ENCODE measurements around the gene XXYLT1. TPM values are rescaled to one million over a fixed set of nuclear protein-coding genes. Genes with fewer than 3 reads are reported as not detected.

The XXYLT1 gene
- total and polyA plus RNA-seq, 9 of the 15 experiments (the other 6 are each of a cell fraction or from before 2014, with no cell fraction given), result 1.9 to 18.9 (median 15.0) TPM

- peaks cover 12 to 43% of the 10 kb centered on the region in 2 experiments for H3K4me1 ChIP-seq (replicated peaks in 1 of 2; ENCODE audit: control insufficient read depth in 2 of 2, insufficient read depth in 2 of 2, low read length in 2 of 2)
- WGBS (ENCODE audit: insufficient coverage, low coverage, missing lambda C conversion rate), result 35% methylated on average over 7 of the region's 7 CpGs
- ChIA-PET CTCF (ENCODE audit: low intra/inter-chr PET ratio) (interaction anchor here (1.5 to 1.7 kb wide), 2 partner anchors 257 to 577 kb away, joined by 12 to 19 read pairs; no protein-coding TSS in a partner anchor), POLR2A (interaction anchor here (0.6 to 1.1 kb wide), 7 partner anchors 8 to 576 kb away, joined by 3 to 4 read pairs (median 3); no protein-coding TSS in a partner anchor)
- ATAC-seq (peak; percentile 20; the same call in 2 of the 3 replicates), DNase-seq (ENCODE audit: extremely low read depth in 1 of 4, low spot score in 3 of 4) (peak in 1 of 4 experiments; percentile 60), FAIRE-seq (peak; percentile 65)
- peak overlapping the region; percentile 64 for H3K4me2 ChIP-seq (ENCODE audit: insufficient read depth, low read length)
- H3K4me3 ChIP-seq, result peak overlapping the region; percentile 55
- in situ Hi-C loops (cut with MboI) (no loop called here), intact Hi-C loops (cut with micrococcal nuclease) (loop anchor here (1.0 to 5.0 kb wide), 2 partner anchors 142 to 256 kb away; no protein-coding TSS in a partner anchor)
- peaks cover 12% of the 10 kb centered on the region; the same call in 2 of the 3 replicates for H3K36me3 ChIP-seq (ENCODE audit: control insufficient read depth, insufficient read depth, low read length)
- no peaks in the 10 kb centered on the region for H3K9me1 ChIP-seq (ENCODE audit: control insufficient read depth, insufficient read depth, low read length)
- H3K27me3 ChIP-seq (ENCODE audit: control insufficient read depth in 2 of 2, insufficient read depth in 2 of 2, low read length in 2 of 2), result no peaks in the 10 kb centered on the region
- BruUV-seq (replicated peaks), result no TSS peak
- H3K79me2 ChIP-seq (ENCODE audit: control insufficient read depth, insufficient read depth, low read length), result peaks cover 30% of the 10 kb centered on the region
- peak overlapping the region; percentile 79 to 91 for H3K9ac ChIP-seq (ENCODE audit: insufficient read depth in 1 of 2, low read depth in 2 of 2, low read length in 2 of 2)
- H4K20me1 ChIP-seq (replicated peaks; ENCODE audit: control insufficient read depth, insufficient read depth, low read length), result no peaks in the 10 kb centered on the region
- H2AFZ ChIP-seq (ENCODE audit: low read depth, low read length), result peak overlapping the region; percentile 75
- H3K9me3 ChIP-seq (replicated peaks; ENCODE audit: control insufficient read depth, insufficient read depth, low read depth, low read length), result no peaks in the 10 kb centered on the region
- peak overlapping the region; percentile 89 for H3K27ac ChIP-seq (ENCODE audit: extremely low read depth, low read depth, low read length)
- TF ChIP-seq GTF2F1 (IDR thresholded peaks at IDR 0.05; ENCODE audit: low read depth, low read length), result 0 out of 2 replicates have a peak, but pooled peaks have one; percentile 12
- TF ChIP-seq, protein P1, sequence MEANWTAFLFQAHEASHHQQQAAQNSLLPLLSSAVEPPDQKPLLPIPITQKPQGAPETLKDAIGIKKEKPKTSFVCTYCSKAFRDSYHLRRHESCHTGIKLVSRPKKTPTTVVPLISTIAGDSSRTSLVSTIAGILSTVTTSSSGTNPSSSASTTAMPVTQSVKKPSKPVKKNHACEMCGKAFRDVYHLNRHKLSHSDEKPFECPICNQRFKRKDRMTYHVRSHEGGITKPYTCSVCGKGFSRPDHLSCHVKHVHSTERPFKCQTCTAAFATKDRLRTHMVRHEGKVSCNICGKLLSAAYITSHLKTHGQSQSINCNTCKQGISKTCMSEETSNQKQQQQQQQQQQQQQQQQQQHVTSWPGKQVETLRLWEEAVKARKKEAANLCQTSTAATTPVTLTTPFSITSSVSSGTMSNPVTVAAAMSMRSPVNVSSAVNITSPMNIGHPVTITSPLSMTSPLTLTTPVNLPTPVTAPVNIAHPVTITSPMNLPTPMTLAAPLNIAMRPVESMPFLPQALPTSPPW (CRISPR knock-in tag; IDR thresholded peaks at IDR 0.05), result no peak
- no peak for TF ChIP-seq ZSCAN32 (CRISPR knock-in tag; IDR thresholded peaks at IDR 0.05)
- TF ChIP-seq ZBTB1 (CRISPR knock-in tag; IDR thresholded peaks at IDR 0.05; ENCODE audit: borderline replicate concordance, low read depth), result peak; percentile 22; the same call in 1 of the 2 replicates
- no peak for TF ChIP-seq BCL6 (CRISPR knock-in tag; IDR thresholded peaks at IDR 0.05)
- no peak for TF ChIP-seq NCOA6 (IDR thresholded peaks at IDR 0.05)
- TF ChIP-seq C11orf30 (IDR thresholded peaks at IDR 0.05; ENCODE audit: low read depth), result no peak
- TF ChIP-seq GABPA (tag; conservative IDR thresholded peaks at IDR 0.05; ENCODE audit: low read depth), result no peak
- TF ChIP-seq, protein P2, sequence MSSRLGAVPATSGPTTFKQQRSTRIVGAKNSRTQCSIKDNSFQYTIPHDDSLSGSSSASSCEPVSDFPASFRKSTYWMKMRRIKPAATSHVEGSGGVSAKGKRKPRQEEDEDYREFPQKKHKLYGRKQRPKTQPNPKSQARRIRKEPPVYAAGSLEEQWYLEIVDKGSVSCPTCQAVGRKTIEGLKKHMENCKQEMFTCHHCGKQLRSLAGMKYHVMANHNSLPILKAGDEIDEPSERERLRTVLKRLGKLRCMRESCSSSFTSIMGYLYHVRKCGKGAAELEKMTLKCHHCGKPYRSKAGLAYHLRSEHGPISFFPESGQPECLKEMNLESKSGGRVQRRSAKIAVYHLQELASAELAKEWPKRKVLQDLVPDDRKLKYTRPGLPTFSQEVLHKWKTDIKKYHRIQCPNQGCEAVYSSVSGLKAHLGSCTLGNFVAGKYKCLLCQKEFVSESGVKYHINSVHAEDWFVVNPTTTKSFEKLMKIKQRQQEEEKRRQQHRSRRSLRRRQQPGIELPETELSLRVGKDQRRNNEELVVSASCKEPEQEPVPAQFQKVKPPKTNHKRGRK (tag; IDR thresholded peaks at IDR 0.05), result no peak
- TF ChIP-seq MTA3 (IDR thresholded peaks at IDR 0.05; ENCODE audit: borderline replicate concordance), result no peak
- no peak for TF ChIP-seq NR4A1 (CRISPR knock-in tag; IDR thresholded peaks at IDR 0.05)
- TF ChIP-seq NR4A1 (tag; IDR thresholded peaks at IDR 0.05), result no peak
- no peak for TF ChIP-seq ZNF217 (CRISPR knock-in tag; IDR thresholded peaks at IDR 0.05)
- no peak for TF ChIP-seq ZNF431 (CRISPR knock-in tag; IDR thresholded peaks at IDR 0.05)
- no peak for TF ChIP-seq PTBP1 (IDR thresholded peaks at IDR 0.05; ENCODE audit: low read depth, low read length)
- TF ChIP-seq ESRRB (CRISPR knock-in tag; IDR thresholded peaks at IDR 0.05; ENCODE audit: borderline replicate concordance), result no peak
- TF ChIP-seq FOXP4 (CRISPR knock-in tag; IDR thresholded peaks at IDR 0.05; ENCODE audit: borderline replicate concordance), result no peak
- no peak for TF ChIP-seq SMARCC2 (IDR thresholded peaks at IDR 0.05; ENCODE audit: low read depth)
- no peak for TF ChIP-seq FIP1L1 (IDR thresholded peaks at IDR 0.05; ENCODE audit: low read depth, low read length, poor library complexity, severe bottlenecking)
These were observed 11.8 kb downstream of the XXYLT1 start for GRCh38 chr3:195259154-195259474.

All from K562 (cell line).